DMS 273 treated with DMSO at 0.1 percent for 48 hours (cell line): ENCODE results near the gene MMP17.
"Not testable (repeated sequence)": the region's sequence is repeated elsewhere in the genome, so short reads cannot be mapped to it uniquely, and the experiment has no call there.

Source experiments
- DNase-seq: peaks from one replicate; lab custom pipeline; 2025; lab: John Stamatoyannopoulos, UW

The MMP17 gene

DNA sequence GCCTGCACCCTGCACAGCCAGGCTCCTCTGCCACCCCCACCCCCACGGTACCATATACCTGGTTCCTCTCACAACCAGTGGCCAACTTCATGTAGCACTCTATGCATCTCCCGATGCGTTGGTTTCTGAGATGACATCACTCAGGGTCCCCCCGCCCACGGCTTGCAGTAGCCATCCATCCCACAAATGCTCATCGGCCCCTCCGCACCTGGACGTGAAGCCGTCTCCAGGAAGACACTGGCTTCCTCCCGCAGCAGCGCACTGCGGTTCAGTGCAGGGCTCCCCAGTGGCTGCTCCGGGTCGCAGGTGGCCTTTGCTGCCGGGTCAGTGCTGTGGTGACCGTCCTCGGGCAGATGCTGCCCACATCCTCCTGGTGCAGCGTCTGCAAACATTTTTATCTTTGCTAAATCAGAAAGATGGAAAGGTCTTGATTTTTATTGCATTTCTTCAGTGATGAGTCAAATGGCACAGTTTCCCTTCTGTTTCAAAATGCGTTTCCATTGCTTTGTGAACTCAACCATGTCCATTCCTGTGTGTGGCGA, 27.5 kb upstream of the MMP17 start:
- no peak for DNase-seq

GRCh38 chr12:131801254-131801866, 26.8 kb upstream of the MMP17 start:
- DNase-seq = no peak

GRCh38 chr12:131803961-131804521, 24.2 kb upstream of the MMP17 start:
- no peak for DNase-seq

DNA sequence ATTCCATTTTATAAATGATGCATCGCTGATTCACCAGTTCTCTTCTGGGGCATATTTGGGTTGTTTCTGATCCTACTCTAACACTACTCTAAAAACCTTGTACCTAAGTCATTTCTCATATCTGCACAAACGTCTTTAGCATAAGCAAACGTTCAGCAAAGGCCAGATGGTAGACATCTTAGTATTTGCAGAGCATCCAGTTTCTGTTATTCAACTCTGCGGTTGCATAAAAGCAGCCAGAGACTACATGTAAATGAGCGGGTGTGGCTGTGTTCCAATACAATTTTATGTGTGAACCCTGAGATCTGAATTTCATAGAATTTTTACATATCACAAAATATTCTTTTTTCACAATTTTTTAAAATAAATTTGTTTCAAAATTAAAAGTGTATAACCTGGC, 22.8 kb upstream of the MMP17 start:
- DNase-seq = no peak

DNA sequence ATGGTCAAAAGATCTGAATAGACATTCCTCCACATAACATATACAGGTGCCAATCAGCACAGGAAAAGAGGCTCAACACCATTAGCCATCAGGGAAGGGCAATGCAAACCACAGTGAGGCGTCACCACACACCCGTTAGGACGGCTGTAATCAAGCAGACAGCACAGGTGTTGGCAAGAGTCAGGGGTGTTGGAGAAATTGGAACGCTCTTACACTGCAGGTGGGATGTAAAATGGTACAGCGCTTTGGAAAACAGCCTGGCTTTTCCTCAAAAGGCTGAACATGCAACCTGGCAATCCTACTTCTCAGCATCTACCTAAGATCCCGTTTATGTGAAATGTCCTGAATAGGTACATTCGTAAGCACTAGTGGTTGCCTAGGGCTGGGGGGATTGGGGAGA, 21.5 kb upstream of the MMP17 start:
- DNase-seq = no peak

- DNase-seq = peak; percentile 27
Measured at GRCh38 chr12:131808744-131809371, 19.3 kb upstream of the MMP17 start.

DNA sequence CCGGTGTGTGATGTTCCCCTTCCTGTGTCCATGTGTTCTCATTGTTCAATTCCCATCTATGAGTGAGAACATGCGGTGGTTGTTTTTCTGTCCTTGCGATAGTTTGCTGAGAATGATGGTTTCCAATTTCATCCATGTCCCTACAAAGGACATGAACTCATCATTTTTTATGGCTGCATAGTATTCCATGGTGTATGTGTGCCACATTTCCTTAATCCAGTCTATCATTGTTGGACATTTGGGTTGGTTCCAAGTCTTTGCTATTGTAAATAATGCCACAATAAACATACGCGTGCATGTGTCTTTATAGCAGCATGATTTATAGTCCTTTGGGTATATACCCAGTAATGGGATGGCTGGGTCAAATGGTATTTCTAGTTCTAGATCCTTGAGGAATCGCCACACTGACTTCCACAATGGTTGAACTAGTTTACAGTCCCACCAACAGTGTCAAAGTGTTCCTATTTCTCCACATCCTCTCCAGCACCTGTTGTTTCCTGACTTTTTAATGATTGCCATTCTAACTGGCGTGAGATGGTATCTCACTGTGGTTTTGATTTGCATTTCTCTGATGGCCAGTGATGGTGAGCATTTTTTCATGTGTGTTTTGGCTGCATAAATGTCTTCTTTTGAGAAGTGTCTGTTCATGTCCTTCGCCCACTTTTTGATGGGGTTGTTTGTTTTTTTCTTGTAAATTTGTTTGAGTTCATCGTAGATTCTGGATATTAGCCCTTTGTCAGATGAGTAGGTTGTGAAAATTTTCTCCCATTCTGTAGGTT, 18.5 kb upstream of the MMP17 start:
- not testable (repeated sequence) for DNase-seq

GRCh38 chr12:131810726-131811125, 17.5 kb upstream of the MMP17 start:
- no peak for DNase-seq

DNA sequence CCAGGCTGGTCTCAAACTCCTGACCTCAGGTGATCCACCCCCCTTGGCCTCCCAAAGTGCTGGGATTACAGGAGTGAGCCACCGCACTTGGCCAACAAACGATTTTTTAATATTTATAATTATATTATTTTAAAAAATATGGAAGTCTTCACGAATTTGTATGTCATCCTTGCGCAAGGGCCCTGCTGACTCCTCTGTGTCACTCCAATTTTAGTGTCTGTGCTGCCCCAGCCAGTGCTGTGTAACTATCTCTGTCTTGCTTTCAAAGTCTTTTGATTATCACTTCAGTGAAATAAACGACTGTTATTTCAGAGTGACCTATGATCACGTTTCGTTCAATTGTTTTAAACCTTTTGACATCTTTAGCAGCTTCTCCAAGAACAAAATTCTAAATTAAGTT, 13.1 kb upstream of the MMP17 start:
- no peak for DNase-seq

DNA sequence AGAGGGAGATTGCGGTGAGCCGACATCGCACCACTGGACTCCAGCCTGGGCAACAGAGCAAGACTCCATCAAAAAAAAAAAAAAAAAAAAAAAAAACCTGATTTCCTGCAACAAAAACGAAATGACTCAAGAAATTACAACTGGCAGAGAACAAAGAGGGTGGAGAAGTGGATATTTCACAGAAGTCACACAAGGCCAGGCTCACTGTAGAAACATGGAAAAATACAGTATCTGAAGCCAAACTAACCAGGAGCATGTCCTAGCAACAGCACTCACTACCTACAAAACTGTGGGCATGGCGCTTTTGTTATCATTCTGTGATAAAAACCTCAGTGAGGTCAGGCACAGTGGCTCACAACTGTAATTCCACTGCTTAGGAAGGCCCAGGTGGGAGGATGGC, 11.7 kb upstream of the MMP17 start:
- DNase-seq = no peak

DNA sequence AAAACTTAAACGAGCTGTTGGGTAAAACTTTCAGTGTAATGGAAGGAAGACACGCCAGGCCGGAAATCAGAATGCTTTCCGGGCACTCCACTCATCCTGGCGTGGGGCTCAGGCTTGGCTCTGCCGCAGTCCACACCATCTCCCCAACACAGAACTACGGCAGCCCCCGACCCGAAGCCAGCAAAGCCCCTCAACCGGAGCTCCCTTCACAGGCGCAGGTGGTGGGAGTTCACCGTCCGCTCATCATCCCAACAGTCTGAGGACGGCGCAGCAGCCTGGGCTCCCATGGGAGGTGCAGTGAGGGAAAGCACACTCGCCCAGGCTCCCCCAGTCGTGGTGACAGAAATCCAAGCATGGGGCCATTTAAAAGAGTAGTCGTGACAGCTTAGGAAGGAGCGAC, 11.0 kb upstream of the MMP17 start:
- DNase-seq = no peak

GRCh38 chr12:131818821-131819585, 9.2 kb upstream of the MMP17 start:
- no peak for DNase-seq

DNA sequence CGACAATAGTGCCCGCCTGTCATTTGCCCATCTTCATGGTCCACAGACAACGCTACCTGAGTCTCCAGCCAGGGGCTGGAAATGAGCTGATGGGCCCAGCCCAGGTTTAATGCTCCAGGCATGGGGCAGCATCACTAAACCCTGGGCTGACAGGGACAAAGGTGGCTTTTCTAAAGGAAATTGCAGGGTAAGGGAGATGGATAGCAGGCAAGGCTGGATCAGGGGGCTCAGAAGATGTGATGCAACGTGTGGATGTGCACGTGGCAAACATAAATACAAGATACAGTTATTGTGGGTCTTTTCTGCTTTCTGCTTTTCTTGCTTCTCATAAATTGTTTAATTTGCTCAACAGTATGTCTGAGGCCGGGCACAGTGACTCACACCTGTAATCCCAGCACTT, 3.7 kb upstream of the MMP17 start:
- no peak for DNase-seq

- no peak for DNase-seq
Measured at GRCh38 chr12:131825146-131825892, 2.9 kb upstream of the MMP17 start.

DNA sequence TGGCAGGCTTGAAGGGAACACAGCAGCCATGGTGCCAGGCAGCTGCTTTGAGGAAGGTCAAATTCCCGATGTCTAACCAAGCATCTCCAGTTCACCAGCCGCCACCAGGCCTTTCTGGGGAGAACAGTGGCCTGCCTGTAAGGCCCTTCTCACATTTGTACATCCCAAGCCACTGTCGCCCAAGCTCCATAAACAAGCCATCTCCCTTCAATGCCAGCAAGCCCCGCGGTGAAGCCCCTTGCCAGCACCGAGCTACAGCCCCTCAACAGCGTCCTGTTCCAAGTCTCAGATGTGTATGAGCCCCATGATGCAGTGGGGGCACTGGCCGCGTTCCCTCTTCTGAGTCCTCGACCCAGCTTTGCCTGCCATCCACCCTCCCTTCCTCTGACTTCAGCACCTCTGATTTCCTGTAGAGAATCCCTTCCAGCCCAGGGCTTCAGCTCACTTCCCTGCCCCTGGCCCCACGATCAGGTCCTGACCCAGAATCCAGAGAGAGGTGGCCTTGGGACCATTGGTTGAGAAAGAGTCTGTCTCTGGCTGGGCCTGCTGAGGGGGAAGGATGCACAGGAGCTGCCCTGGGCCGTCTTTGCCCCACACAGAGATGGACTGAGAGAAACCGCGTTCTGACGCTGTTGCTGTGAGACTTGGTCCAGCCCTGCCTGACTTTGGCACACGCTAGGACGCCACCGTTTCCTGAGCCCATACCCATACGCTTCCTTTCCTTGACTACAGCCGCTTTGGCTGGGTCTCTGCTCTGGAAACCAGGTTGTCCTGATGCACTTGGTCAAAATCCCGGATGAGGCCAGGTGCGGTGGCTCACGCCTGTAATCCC, 1.9 kb upstream of the MMP17 start:
- no peak for DNase-seq

GRCh38 chr12:131828671-131829355, 620 bp downstream of the MMP17 start:
- no peak for DNase-seq

GRCh38 chr12:131829356-131829747, 1.2 kb downstream of the MMP17 start:
- no peak for DNase-seq

DNA sequence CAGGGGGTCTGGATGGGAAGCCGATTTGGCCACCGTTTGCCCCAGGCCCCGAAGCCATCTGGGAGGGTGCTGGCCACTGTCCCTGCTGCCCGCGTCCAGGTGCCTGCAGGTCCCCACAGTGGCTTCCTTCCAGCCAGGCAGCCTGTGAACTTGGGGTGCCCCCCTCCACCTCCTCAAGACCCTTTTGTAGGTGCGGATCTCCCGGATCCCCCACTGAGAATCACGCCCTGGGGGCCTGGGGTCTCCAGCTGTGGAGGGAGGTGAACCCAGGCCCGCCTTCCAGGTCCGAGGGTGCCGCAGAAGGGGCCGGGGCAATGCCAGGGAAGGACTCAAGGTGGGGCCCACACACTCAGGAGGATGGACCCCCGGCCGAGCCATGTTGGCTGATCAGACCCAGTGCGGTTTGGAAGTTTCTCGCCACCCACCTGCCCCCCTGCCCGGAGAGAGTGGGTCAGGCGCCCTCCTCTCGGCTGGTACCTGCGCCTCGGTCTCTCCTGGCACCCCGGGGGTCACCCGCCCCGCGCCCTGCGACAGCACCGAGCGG, 1.7 kb downstream of the MMP17 start:
- no peak for DNase-seq

DNA sequence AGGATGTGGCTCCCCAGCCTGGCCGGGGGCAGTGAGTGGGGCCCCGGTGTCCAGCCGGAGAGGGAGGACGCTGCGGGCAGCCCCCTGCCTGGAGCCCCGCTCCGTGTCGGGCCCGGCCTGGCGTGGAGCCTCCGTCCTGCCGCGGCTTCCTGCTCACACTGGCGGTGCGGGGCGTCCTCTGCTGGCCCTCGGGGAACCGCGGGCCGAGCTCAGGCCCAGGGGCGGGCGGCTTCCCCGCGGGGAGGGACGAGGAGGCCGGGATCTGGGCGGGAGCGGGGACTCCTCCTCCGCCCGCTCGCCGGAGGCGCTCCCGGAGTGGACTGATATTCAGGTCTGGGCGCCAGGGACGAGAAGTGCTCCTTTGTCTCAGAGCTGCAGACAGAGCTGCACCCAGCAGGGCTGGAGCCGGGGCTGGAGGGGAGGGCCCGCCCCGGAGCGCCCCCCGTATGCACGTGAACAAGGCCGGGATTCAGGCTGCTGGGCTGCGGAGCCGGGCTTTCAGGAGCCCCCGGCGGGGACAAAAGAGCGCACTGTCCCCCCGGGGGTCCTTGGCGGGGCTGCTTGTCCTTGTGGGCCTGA, 2.2 kb downstream of the MMP17 start:
- no peak for DNase-seq
